H9 (cell line): Measurements from ENCODE around the gene CABYR. TPM values are rescaled to one million over a fixed set of nuclear protein-coding genes. Genes with fewer than 3 reads are reported as not detected.
A peak's percentile ranks its signal among the peaks of the same experiment; 100 is the strongest.

Source experiments
- DNase-seq: peaks from one replicate; pipeline ENCODE4 v3.0.0-alpha.2; 2017
- H2AFZ ChIP-seq: one replicate; pipeline ENCODE4 v1.6.1; 2013; ENCODE audit warnings: mild to moderate bottlenecking, low read length, control low read depth, moderate library complexity
- H2AK5ac ChIP-seq: 2 replicates; pipeline ENCODE4 v1.6.1; 2013; ENCODE audit warnings: low read length, control low read depth, mixed read lengths; ENCODE audit not compliant: insufficient read length
- H2BK120ac ChIP-seq: one replicate; pipeline ENCODE4 v1.6.1; 2013; ENCODE audit warnings: low read depth, mild to moderate bottlenecking, low read length, control low read depth, inconsistent platforms; ENCODE audit not compliant: poor library complexity, severe bottlenecking
- H2BK12ac ChIP-seq: 2 replicates; pipeline ENCODE4 v1.6.1; 2013; ENCODE audit warnings: low read length, control low read depth, mixed read lengths, low read depth; ENCODE audit not compliant: insufficient read length
- H2BK15ac ChIP-seq: 2 replicates; pipeline ENCODE4 v1.6.1; 2013; ENCODE audit warnings: low read depth, low read length, control low read depth
- H2BK20ac ChIP-seq: one replicate; pipeline ENCODE4 v1.6.1; 2013; ENCODE audit warnings: low read depth, mild to moderate bottlenecking, low read length, control low read depth, inconsistent platforms; ENCODE audit not compliant: poor library complexity, severe bottlenecking
- H2BK5ac ChIP-seq: 2 replicates; pipeline ENCODE4 v1.6.1; 2013; ENCODE audit warnings: low read length, control low read depth, mixed read lengths; ENCODE audit not compliant: insufficient read length
- H3K14ac ChIP-seq: 2 replicates; pipeline ENCODE4 v1.6.1; 2013; ENCODE audit warnings: low read length, control low read depth; ENCODE audit not compliant: insufficient read depth
- H3K18ac ChIP-seq: 2 replicates; pipeline ENCODE4 v1.6.1; 2013; ENCODE audit warnings: low read depth, mild to moderate bottlenecking, mixed read lengths, low read length, control low read depth; ENCODE audit not compliant: insufficient read length
- H3K23ac ChIP-seq: 2 replicates; pipeline ENCODE4 v1.6.1; 2013; ENCODE audit warnings: low read length, control low read depth, mixed read lengths, low read depth; ENCODE audit not compliant: insufficient read length
- H3K23me2 ChIP-seq: 2 replicates; pipeline ENCODE4 v1.6.1; 2013; ENCODE audit warnings: low read depth, mild to moderate bottlenecking, mixed read lengths, low read length, control low read depth; ENCODE audit not compliant: insufficient read length, poor library complexity, severe bottlenecking
- H3K27ac ChIP-seq: 2 replicates; pipeline ENCODE4 v1.5.1; 2013; ENCODE audit warnings: low read length, control low read depth, mixed read lengths, low read depth; ENCODE audit not compliant: insufficient read length
- H3K27me3 ChIP-seq: 2 replicates; pipeline ENCODE4 v1.6.1; 2013; ENCODE audit warnings: low read length, control low read depth, inconsistent platforms; ENCODE audit not compliant: insufficient read depth
- H3K4ac ChIP-seq: 2 replicates; pipeline ENCODE4 v1.6.1; 2013; ENCODE audit warnings: low read depth, mild to moderate bottlenecking, control low read depth, inconsistent platforms, low read length, moderate library complexity
- H3K4me1 ChIP-seq: 2 replicates; pipeline ENCODE4 v1.6.1; 2013; ENCODE audit warnings: low read length, control low read depth, inconsistent platforms; ENCODE audit not compliant: insufficient read depth
- H3K4me2 ChIP-seq: 2 replicates; pipeline ENCODE4 v1.6.1; 2013; ENCODE audit warnings: low read length, control low read depth, mixed read lengths; ENCODE audit not compliant: insufficient read length, insufficient read depth
- H3K56ac ChIP-seq: 2 replicates; pipeline ENCODE4 v1.6.1; 2013; ENCODE audit warnings: low read depth, mild to moderate bottlenecking, mixed read lengths, low read length, control low read depth; ENCODE audit not compliant: insufficient read length
- H3K79me1 ChIP-seq: 2 replicates; pipeline ENCODE4 v1.6.1; 2013; ENCODE audit warnings: low read depth, mild to moderate bottlenecking, moderate library complexity, low read length, control low read depth, inconsistent platforms; ENCODE audit not compliant: insufficient read depth, poor library complexity, severe bottlenecking
- H3K79me2 ChIP-seq: 2 replicates; pipeline ENCODE4 v1.6.1; 2013; ENCODE audit warnings: low read length, control low read depth, inconsistent platforms; ENCODE audit not compliant: insufficient read depth
- H3K9ac ChIP-seq: 2 replicates; pipeline ENCODE4 v1.6.1; 2013; ENCODE audit warnings: low read length, control low read depth, mixed read lengths; ENCODE audit not compliant: insufficient read length; ENCODE audit errors: extremely low read depth
- H3K9me3 ChIP-seq: one replicate; pipeline ENCODE4 v1.6.1; 2013; ENCODE audit warnings: low read depth, low read length, inconsistent platforms; ENCODE audit not compliant: control insufficient read depth
- H3T11ph ChIP-seq: one replicate; pipeline ENCODE4 v1.6.1; 2013; ENCODE audit warnings: mild to moderate bottlenecking, low read length, control low read depth, inconsistent platforms
- H4K20me1 ChIP-seq: one replicate; pipeline ENCODE4 v1.6.1; 2013; ENCODE audit not compliant: control insufficient read depth, insufficient read length, insufficient read depth
- H4K5ac ChIP-seq: 2 replicates; pipeline ENCODE4 v1.6.1; 2013; ENCODE audit warnings: low read depth, mild to moderate bottlenecking, mixed read lengths, low read length, control low read depth; ENCODE audit not compliant: insufficient read length
- H4K8ac ChIP-seq: replicated peaks from 2 replicates; pipeline ENCODE4 v1.6.1; 2013; ENCODE audit warnings: low read length, control low read depth, mixed read lengths, low read depth; ENCODE audit not compliant: insufficient read length
- H4K91ac ChIP-seq: 2 replicates; pipeline ENCODE4 v1.6.1; 2013; ENCODE audit warnings: low read depth, mild to moderate bottlenecking, moderate library complexity, mixed read lengths, low read length, control low read depth; ENCODE audit not compliant: insufficient read length
- H3K27ac Mint-ChIP-seq, 3 experiments: 2 replicates in 2 of 3; 3 replicates in 1 of 3; pipeline ENCODE4 v1.8.0; 2020 to 2021; ENCODE audit warnings: mixed read lengths in 3 of 3, mild to moderate bottlenecking in 1 of 3, moderate library complexity in 1 of 3
- H3K27me3 Mint-ChIP-seq: 2 replicates; pipeline ENCODE4 v1.8.0; 2021; ENCODE audit warnings: low read depth, mild to moderate bottlenecking, moderate library complexity, mixed read lengths
- H3K36me3 Mint-ChIP-seq, 3 experiments: 2 replicates in 2 of 3; 3 replicates in 1 of 3; pipeline ENCODE4 v1.8.0; 2020 to 2021; ENCODE audit warnings: low read depth in 3 of 3, mixed read lengths in 3 of 3; ENCODE audit not compliant: insufficient read depth in 1 of 3
- H3K4me1 Mint-ChIP-seq, 2 experiments: 2 replicates each; pipeline ENCODE4 v1.8.0; 2020; ENCODE audit warnings: mixed read lengths in 2 of 2
- H3K4me3 Mint-ChIP-seq, 2 experiments: 2 replicates in 1 of 2; 3 replicates in 1 of 2; pipeline ENCODE4 v1.8.0; 2020 to 2021; ENCODE audit warnings: mild to moderate bottlenecking in 2 of 2, mixed read lengths in 2 of 2, moderate library complexity in 1 of 2
- H3K9me3 Mint-ChIP-seq, 2 experiments: 2 replicates in 1 of 2; 3 replicates in 1 of 2; pipeline ENCODE4 v1.8.0; 2020; ENCODE audit warnings: mild to moderate bottlenecking in 2 of 2, mixed read lengths in 2 of 2, moderate library complexity in 1 of 2
- WGBS: extraction: QIAGEN DNeasy Blood & Tissue Kit; methylation state at CpG from one replicate; pipeline ENCODE4 v1.1.7; 2013; ENCODE audit warnings: missing lambda C conversion rate, low lambda C conversion rate, mixed read lengths; ENCODE audit not compliant: insufficient read length; ENCODE audit errors: extremely low coverage; 5-methylcytosine and 5-hydroxymethylcytosine counted together
- total RNA-seq: library from RNA; stranded (reverse); gene quantifications from 2 replicates; pipeline ENCODE4 v1.2.1, GENCODE V29; 2021
- TF ChIP-seq, protein P1 (sequence below): fragments of 200-600 bp; sonication (generic); conservative IDR thresholded peaks from 3 replicates; pipeline ENCODE4 v1.8.0; 2021; ENCODE audit warnings: antibody characterized with exemption, mild to moderate bottlenecking

The CABYR gene
- total RNA-seq, 1 experiment from 2014 or later = 13.6 TPM

DNA sequence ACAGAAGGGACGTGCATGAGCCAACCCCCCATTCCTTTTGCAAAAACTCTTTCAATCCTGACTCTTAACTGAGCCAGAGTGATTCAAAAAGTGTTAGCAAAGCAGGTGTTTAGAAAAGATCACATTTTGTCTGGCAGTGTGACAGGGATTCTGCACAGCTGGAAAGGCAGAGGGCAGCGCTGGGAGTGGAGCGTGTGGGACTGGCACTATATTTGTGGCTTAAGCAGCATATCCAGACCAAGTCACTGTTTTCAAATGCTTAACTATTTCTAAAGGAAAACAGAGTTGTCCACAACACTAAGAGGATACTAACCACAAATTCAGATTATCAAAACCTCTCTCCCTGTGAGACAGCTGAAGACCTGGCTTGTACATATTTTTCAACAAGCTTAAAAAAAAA is 19.0 kb downstream of the CABYR start:
- Histone ChIP-seq H3K18ac (no peak overlapping the region), H3K14ac (no peak overlapping the region), H3K23ac (no peak overlapping the region), H2BK15ac (no peak overlapping the region), H2BK120ac (no peak overlapping the region), H4K5ac (no peak overlapping the region), H3K23me2 (no peaks in the 10 kb centered on the region), H3K9me3 (no peaks in the 10 kb centered on the region), H3K56ac (no peak overlapping the region), H3K9ac (no peak overlapping the region), H3K4ac (no peak overlapping the region), H2AFZ (no peak overlapping the region), H4K20me1 (no peaks in the 10 kb centered on the region), H3K79me2 (no peaks in the 10 kb centered on the region), H4K8ac (no peak overlapping the region), H3T11ph (no peak overlapping the region), H2BK5ac (no peak overlapping the region), H2AK5ac (no peak overlapping the region), H3K27ac (no peak overlapping the region), H3K27me3 (no peaks in the 10 kb centered on the region), H3K4me2 (no peak overlapping the region), H2BK12ac (no peak overlapping the region), H4K91ac (no peak overlapping the region), H3K79me1 (no peaks in the 10 kb centered on the region), H2BK20ac (no peak overlapping the region), H3K4me1 (no peaks in the 10 kb centered on the region)
- Mint-ChIP-seq H3K36me3 (peaks cover 8 to 32% (median 23%) of the 10 kb centered on the region in 3 experiments; a peak in 6 of 7 replicates), H3K27ac (peak overlapping the region in 2 of 3 experiments; percentile 62 to 79; a peak in 3 of 7 replicates), H3K27me3 (no peaks in the 10 kb centered on the region), H3K4me1 (peaks cover 2 to 10% of the 10 kb centered on the region in 2 experiments; a peak in 2 of 4 replicates), H3K4me3 (no peak overlapping the region), H3K9me3 (no peaks in the 10 kb centered on the region)
- WGBS = no CpG with 5 or more reads among the region's 3 CpGs
- no peak for DNase-seq
- TF ChIP-seq, protein P1, sequence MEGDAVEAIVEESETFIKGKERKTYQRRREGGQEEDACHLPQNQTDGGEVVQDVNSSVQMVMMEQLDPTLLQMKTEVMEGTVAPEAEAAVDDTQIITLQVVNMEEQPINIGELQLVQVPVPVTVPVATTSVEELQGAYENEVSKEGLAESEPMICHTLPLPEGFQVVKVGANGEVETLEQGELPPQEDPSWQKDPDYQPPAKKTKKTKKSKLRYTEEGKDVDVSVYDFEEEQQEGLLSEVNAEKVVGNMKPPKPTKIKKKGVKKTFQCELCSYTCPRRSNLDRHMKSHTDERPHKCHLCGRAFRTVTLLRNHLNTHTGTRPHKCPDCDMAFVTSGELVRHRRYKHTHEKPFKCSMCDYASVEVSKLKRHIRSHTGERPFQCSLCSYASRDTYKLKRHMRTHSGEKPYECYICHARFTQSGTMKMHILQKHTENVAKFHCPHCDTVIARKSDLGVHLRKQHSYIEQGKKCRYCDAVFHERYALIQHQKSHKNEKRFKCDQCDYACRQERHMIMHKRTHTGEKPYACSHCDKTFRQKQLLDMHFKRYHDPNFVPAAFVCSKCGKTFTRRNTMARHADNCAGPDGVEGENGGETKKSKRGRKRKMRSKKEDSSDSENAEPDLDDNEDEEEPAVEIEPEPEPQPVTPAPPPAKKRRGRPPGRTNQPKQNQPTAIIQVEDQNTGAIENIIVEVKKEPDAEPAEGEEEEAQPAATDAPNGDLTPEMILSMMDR = no peak
